ENCODE data around the gene INTS1.

GRCh38 chr7:1450431-1450830, 53.8 kb downstream of the INTS1 start:
- TF ChIP-seq CTCF (IDR thresholded peaks at IDR 0.05) (no peak), EP300 (IDR thresholded peaks at IDR 0.05; ENCODE audit: low read depth) (no peak), POLR2A (IDR thresholded peaks at IDR 0.05) (no peak)

Measured in transverse colon (tissue), 3 donors.